Right ventricle myocardium inferior (tissue), 1 donor: ENCODE results near the gene HACL1. TPM values are rescaled to one million over a fixed set of nuclear protein-coding genes. Genes with fewer than 3 reads are reported as not detected.

Source experiments
- ATAC-seq: fragments of 200-7000 bp; cut with Tn5 transposase; one replicate; pipeline ENCODE4 v1.9.1; 2020; ENCODE audit warnings: mild to moderate bottlenecking, moderate library complexity
- DNase-seq: peaks from one replicate; pipeline ENCODE4 v3.0.0; 2021; ENCODE audit errors: missing footprints
- intact Hi-C: fragments of 100-400 bp; cut with DNase I; formaldehyde crosslinking; loops from one replicate; pipeline ENCODE4 v1.11.0; 2022
- total RNA-seq: library from RNA; stranded (reverse); fragmentation: NEBNext Ultra II Directional; extraction: Animal tissue kit (Norgen Biotek cat#: 25700); gene quantifications from one replicate; pipeline ENCODE4 v1.2.1, GENCODE V29; 2021
- donor health status: DM: no; HTN: yes; CAD: no; lungs with severe emphysema.

The HACL1 gene
- total RNA-seq, 1 donor from 2014 or later = 12.5 TPM

- intact Hi-C loops = no loop called here
- DNase-seq (no peak), ATAC-seq (no peak)
Measured at GRCh38 chr3:15592968-15593367, 8.4 kb downstream of the HACL1 start.

- DNase-seq = no peak
- ATAC-seq = no peak
Measured at GRCh38 chr3:15591928-15592327, 9.4 kb downstream of the HACL1 start.

DNA sequence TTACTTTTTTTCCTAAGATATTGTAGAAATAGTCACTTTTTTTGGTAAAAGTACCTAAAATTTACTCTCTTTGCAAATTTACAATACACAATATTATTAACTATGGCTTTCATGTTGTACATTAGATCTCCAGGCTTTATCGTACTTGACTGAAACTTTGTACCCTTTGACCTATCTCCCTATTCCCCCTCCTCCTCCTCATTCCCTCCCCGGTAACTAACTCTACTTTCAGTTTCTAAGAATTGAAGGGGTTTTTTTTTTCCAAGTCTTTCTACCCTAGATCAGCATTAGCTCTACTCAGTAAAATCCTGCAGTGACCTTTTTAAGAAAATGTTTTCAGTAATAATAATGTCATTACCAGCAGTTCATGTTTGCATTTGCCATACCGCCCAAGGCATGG, 10.1 kb downstream of the HACL1 start:
- no peak for DNase-seq
- no peak for ATAC-seq
- intact Hi-C loops = no loop called here

More at GRCh38 chr3:15591928-15592327, 9.4 kb downstream of the HACL1 start:
- intact Hi-C loops = no loop called here

DNA sequence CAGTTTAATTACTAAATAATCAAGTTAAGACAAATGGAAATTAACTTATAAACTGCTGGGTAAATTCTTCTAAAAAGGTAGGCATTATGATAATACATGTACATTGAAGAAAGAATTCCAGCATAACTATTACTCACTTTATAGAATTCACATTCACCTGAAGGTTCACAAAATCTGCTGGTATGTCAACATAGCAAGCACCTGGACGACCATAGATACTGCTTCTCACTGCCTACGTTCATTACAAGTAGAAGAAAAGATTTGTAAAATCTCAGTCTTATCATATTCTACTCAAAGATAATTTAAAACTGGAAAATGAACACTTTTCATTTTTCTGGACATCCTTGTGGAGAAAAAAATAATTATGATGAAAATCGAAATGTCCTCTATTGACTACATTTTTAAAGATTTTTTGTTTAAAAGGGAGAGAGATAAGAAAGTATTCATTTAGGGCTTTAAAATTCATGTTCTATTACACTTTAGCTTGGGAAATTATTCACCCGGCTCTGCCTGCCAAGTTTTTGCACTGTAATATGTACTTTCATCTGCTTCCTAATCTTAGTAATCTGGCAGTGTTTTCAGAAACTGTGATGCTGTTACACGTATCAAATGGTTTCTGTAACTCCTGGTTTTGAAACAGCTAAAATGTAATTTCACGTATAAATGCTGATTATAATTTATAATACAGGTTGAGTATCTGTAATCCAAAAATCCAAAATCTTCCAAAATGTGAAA, 16.1 kb downstream of the HACL1 start:
- ATAC-seq = no peak
- intact Hi-C loops = no loop called here
- no peak for DNase-seq

DNA sequence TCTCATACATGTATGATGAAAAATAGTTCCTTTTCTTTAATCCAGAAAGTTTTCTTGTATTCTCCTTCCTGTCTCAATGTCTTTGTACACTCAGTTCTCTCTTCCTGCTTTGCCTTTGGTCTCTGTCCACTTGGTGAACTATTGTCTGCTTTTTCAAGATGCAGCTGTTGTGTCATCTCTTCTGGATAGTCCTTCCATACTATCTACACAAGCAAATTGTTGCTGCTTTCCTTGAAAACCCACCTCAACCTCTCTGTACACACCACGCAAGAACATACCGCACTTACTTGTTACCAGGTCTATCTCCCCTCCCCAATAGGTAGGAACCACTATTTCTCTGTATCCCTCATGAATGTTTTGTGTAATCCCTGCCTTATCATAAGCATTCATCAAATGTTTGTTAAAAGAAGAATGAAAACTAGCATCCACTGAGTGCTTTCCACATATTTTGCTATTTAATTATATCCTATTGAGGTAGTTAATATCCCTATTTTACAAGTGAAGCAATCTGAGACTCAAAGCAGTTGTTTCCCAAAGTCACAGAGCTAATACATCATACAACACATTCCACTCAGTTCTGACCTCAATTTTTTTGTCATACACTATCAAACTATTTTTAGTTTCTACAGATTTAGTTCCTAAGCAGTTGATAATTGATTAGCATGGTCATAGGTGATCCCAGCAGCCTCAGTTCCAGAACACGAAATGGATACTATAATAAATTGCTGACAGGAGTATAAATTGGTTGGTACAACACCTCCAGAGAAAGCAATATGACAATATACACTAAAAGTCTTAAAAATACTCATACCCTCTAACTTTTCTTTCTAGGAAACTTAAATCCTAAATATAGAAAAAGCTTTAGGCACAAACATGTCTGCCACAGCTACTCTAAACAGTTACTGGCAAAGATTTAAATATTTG, 19.6 kb downstream of the HACL1 start:
- intact Hi-C loops = no loop called here
- no peak for ATAC-seq

DNA sequence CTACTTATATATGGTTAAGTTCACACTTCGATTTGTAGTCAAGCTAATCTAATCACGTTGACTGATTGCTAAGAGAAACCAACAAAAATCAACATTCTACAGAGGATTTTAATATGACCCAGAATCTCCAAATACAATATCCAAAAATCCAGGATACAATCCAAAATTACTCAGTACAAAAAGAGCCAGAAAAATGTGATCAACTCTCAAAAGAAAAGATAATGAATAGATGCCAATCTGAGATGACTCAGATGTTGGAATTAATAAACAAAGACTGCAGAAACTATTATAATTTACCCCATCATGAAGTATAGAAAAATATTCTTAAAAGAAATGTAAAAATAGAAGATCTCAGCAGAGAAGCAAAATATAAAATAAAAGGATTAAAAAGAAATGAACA, 22.3 kb downstream of the HACL1 start:
- intact Hi-C loops = no loop called here
- ATAC-seq (no peak), DNase-seq (no peak)

More for the DNA sequence above, 19.6 kb downstream of the HACL1 start:
- DNase-seq = no peak

DNA sequence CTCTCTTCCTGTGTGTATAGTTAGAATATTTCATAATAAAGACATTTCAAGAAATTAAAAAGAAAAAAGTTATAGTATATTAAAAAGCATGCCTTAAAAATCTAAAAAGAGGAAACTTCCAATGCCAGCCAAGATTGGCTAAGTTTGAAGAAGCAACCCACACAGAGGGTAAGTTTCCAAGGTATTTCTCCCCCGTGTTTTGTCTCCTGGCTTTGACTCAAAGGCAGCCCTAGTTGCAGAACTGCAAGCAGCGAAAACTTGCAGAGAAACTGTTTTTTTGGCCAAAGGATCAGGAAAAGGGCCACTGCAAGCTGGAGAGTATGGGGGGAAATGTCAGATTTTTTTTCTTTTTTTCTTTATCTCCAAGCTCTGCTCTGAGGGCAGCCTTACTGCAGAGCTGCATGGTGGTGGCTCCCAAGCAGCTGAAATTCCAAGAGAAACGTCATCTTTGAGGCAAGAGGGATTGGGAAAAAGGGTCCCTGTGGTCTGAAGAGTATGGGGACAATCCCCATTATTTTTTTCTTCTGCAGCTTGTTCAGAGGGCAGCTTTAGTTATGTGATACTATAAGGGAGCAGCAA, 23.0 kb downstream of the HACL1 start:
- no peak for DNase-seq
- intact Hi-C loops = no loop called here
- ATAC-seq = no peak

DNA sequence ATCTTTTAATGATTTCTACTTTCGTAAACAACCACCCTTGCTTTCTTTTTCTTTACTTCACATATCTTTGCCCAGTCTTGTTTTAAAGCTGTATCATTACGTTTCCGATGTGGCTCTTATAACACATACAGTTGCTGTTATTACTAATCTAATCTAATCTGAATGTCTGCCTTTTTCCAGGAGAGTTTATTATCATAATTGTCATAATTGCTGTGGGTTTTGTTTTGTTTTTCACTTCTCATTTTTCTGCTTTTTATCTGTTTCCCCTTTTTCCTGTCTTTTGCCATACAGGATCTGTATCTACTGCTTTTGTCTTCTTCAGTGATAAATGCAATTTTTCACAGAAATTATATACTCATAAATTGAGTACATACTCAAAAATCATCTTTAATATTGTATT, 24.9 kb downstream of the HACL1 start:
- DNase-seq (no peak), ATAC-seq (no peak)
- intact Hi-C loops = no loop called here

DNA sequence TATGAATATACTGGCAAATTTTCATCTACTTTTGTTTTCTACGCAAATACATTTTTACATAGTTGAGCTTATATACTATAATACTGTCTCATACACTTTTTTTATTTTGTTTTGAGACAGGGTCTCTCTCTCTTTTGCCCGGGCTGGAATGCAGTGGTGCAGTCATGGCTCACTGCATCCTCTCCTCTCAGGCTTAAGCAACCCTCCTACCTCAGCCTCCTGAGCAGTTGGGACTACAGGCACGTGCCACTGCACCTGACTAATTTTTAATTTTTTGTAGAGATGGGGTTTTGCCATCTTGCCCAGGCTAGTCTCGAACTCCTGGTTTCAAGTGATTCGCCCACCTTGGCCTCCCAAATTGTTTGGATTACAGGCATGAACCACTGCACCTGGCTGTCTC, 25.9 kb downstream of the HACL1 start:
- DNase-seq = no peak
- intact Hi-C loops = no loop called here
- no peak for ATAC-seq

GRCh38 chr3:15572138-15572537, 29.2 kb downstream of the HACL1 start:
- intact Hi-C loops = no loop called here
- ATAC-seq (no peak), DNase-seq (no peak)

GRCh38 chr3:15563190-15563589, 38.2 kb downstream of the HACL1 start:
- DNase-seq (no peak), ATAC-seq (no peak)
- intact Hi-C loops = no loop called here

DNA sequence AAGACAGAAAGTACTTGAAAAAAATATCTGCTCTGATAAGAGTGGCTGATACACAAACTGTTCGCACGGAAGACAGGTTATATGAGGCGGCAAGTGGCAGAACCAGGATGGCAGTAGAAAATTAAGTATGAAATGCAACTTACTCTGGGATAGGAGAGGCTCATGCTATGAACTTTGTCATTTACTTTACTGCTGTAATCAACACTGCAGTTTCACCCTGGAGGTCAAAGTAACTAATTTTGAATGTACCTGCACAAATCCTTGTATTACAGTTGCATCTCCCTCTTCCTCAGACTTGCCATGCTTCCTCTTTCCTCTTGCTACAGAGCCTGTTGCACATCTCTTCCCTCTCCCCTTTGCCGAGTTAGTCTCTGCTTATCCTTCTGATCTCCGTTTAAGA, 38.8 kb downstream of the HACL1 start:
- ATAC-seq (no peak), DNase-seq (no peak)
- intact Hi-C loops = no loop called here

DNA sequence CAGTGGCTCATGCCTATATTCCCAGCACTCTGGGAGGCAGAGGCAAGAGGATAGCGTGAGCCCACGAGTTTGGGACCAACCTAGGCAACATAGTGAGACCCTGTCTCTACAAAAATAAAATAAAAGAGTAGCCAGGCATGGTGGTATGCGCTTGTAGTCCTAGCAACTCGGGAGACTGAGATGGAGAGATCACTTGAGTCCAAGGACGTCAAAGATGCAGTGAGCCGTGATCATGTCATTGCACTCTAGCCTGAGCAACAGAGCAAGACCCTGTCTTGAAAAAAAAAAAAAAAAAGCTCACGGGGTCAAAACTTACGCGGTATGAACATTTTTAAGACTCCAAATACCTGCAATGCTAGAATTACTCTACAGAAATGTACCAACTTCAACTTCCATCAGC, 42.8 kb downstream of the HACL1 start:
- no peak for ATAC-seq
- intact Hi-C loops = loop anchor here (10.0 kb wide), 1 partner anchor 294 kb away; no protein-coding TSS in a partner anchor
- DNase-seq = no peak

GRCh38 chr3:15557511-15557946, 43.8 kb downstream of the HACL1 start:
- ATAC-seq = peak; percentile 65

DNA sequence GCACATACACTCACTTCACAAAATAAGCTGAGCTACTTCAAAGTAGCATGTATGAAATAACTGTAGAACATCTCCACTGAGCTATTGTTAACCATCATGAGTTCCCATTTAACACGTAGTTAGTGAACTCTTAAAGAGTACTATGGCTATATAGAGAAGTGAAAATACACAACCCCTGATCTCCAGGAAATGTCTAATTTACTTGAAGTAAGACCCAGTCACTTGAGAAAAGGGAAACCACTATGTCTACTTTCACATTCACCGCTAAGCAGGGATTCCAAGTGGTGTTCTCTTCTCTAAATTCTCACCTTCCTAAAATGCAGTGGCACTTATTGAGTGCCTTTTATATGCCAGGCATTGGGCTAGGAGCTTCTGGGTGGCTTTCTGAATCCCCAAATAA, 44.9 kb downstream of the HACL1 start:
- intact Hi-C loops = loop anchor here (2.0 to 10.0 kb wide), 3 partner anchors 130 to 354 kb away; partner anchors contain the start of genes EAF1 and METTL6
- peak; percentile 52 for ATAC-seq
- DNase-seq = no peak

More at GRCh38 chr3:15557511-15557946, 43.8 kb downstream of the HACL1 start:
- intact Hi-C loops = loop anchor here (2.0 to 10.0 kb wide), 3 partner anchors 131 to 355 kb away; partner anchors contain the start of genes EAF1 and METTL6
- DNase-seq = no peak

- intact Hi-C loops = loop anchor here (10.0 kb wide), 1 partner anchor 289 kb away; no protein-coding TSS in a partner anchor
- ATAC-seq (no peak), DNase-seq (no peak)
Measured at GRCh38 chr3:15553749-15554148, 47.6 kb downstream of the HACL1 start.

DNA sequence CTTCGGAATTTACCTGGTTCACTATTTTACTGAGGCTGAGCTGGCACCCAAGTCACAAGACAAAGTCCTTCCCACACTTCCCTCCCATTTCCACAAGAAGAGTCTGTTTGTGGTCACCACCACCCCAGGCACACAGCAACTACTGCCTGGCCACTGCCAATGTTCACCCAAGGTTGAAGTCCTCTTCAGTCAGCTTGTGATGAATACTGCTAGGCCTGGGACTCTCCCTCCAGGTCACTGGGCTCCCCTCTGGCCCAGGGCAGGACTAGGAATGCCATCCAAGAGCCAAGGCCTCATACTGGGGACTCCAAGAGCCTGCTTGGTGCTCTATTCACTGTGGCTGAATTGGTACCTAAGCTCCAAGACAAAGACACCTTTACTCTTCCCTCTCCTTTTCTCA, 49.5 kb downstream of the HACL1 start:
- ATAC-seq (no peak), DNase-seq (no peak)
- intact Hi-C loops = loop anchor here (10.0 kb wide), 1 partner anchor 287 kb away; no protein-coding TSS in a partner anchor

- intact Hi-C loops = loop anchor here (10.0 kb wide), 1 partner anchor 285 kb away; no protein-coding TSS in a partner anchor
- DNase-seq (no peak), ATAC-seq (no peak)
Measured at GRCh38 chr3:15549846-15550245, 51.5 kb downstream of the HACL1 start.

GRCh38 chr3:15542614-15543013, 58.8 kb downstream of the HACL1 start:
- ATAC-seq = peak; percentile 73
- no peak for DNase-seq
- intact Hi-C loops = no loop called here
